ENCODE data around the gene BCO2.

BCO2 gene

GRCh38 chr11:112143597-112143996 lies 31.7 kb upstream of the BCO2 start:
- no peak overlapping the region for H3K4me3 ChIP-seq (replicated peaks; ENCODE audit: low read depth, low read length)
- DNase-seq (ENCODE audit: extremely low read depth, low read depth), result no peak
- no peak for TF ChIP-seq CTCF (IDR thresholded peaks at IDR 0.05; ENCODE audit: low read depth, low read length, missing control alignments)

DNA sequence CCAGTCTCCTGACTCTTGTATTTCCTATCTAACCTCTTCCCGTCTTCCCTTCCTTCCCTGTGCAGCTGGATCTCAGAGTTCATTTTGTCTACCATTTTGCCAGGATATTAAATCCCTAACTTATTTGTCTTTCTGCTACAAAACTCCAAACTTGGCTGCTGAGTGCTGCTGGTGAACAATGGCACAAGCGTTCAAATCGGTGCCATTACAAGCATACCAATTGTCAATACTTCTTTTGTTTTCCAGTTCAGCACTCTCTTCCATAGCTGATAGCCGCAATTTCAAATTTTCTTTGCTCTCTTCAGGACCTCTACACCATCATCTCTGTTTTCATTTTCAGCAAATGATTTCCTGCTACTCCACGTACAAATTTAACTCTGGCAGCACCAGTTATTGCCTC lies 24.8 kb upstream of the BCO2 start:
- no peak for DNase-seq (ENCODE audit: extremely low read depth, low read depth)
- H3K4me3 ChIP-seq (replicated peaks; ENCODE audit: low read depth, low read length), result no peak overlapping the region
- no peak for TF ChIP-seq CTCF (IDR thresholded peaks at IDR 0.05; ENCODE audit: low read depth, low read length, missing control alignments)

DNA sequence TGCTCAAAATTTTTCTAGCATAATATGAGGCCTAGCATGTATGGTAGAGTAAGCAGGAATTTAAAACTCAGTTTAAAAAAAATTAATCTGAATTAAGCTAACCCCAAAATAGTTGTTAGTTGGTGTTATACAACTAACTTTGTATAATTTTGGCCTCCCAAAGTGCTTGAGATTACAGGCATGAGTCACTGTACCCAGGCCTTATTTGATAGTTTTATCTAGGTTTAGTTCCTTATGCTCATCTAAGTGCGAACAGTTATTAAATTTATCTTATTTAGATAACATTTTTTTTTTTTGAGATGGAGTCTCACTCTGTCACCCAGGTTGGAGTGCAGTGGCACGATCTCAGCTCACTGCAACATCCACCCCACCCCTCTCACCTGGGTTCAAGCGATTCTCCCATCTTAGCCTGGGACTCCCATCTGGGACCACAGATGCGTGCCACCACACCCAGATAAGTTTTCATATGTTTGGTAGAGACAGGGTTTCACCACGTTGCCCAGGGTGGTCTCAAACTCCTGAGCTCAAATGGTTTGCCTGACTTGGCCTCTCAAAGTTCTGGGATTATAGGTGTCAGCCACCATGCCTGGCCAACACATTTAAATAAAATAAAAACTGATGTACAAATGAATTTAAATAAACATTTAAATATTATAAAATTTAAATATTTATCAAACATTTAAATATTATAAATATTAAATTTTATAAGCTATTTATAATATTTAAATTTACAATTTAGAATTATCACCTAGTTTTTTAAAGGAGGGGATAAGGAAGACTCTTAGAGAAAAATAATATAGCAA lies 19.0 kb upstream of the BCO2 start:
- DNase-seq (ENCODE audit: extremely low read depth, low read depth), result no peak
- TF ChIP-seq CTCF (IDR thresholded peaks at IDR 0.05; ENCODE audit: low read depth, low read length, missing control alignments), result no peak
- no peak overlapping the region for H3K4me3 ChIP-seq (replicated peaks; ENCODE audit: low read depth, low read length)

GRCh38 chr11:112156956-112157766 lies 18.2 kb upstream of the BCO2 start:
- no peak for TF ChIP-seq CTCF (IDR thresholded peaks at IDR 0.05; ENCODE audit: low read depth, low read length, missing control alignments)
- DNase-seq (ENCODE audit: extremely low read depth, low read depth), result peak; percentile 95
- no peak overlapping the region for H3K4me3 ChIP-seq (replicated peaks; ENCODE audit: low read depth, low read length)

- no peak for TF ChIP-seq CTCF (IDR thresholded peaks at IDR 0.05; ENCODE audit: low read depth, low read length, missing control alignments)
- no peak for DNase-seq (ENCODE audit: extremely low read depth, low read depth)
- no peak overlapping the region for H3K4me3 ChIP-seq (replicated peaks; ENCODE audit: low read depth, low read length)
Measured at GRCh38 chr11:112159098-112160065, 15.9 kb upstream of the BCO2 start.

DNA sequence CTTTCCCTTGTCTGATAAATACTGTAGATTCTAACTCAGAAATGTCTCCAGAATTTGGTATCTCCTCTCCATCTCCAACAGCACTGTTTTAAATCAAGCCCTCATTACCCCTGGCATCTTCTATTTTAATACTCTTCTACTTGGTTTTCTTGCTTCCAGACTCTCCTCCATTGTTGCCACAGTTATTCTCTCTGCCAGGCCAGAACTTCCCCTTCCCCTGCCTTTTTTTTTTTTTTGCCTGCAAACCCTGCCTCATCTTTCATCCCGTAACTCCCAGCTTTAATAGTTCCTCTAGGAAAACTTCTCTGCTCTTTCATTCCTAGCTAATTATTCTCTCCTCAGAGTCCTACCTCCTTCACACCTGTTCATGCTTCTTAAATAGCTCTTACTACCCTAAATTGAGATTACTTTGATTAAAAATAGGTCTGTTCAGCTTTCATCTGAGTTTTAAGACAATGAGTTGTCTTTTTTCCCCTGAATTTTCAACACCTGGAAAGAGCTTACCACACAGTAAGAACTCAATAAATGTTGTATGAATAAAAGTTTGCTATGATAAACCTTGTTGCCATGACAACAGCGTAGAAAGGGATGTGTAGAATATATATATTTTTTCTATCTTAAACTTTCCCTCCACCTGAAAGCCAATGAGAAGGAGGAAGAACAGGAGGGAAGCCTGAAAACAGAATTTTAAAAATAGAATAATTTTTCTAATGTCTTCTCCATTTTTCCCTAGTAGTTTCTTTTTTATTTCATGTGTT lies 15.0 kb upstream of the BCO2 start:
- DNase-seq (ENCODE audit: extremely low read depth, low read depth), result no peak
- no peak overlapping the region for H3K4me3 ChIP-seq (replicated peaks; ENCODE audit: low read depth, low read length)
- TF ChIP-seq CTCF (IDR thresholded peaks at IDR 0.05; ENCODE audit: low read depth, low read length, missing control alignments), result no peak

Data from HFF-Myc (cell line).